ENCODE data around the gene SPRTN. TPM values are rescaled to one million over a fixed set of nuclear protein-coding genes. Genes with fewer than 3 reads are reported as not detected.

Gene SPRTN
- total and polyA plus RNA-seq, 2 experiments from 2014 or later, result 9.1 to 25.0 TPM

GRCh38 chr1:231334952-231335351 lies 3.1 kb upstream of the SPRTN start (continued):
- no peak for TF ChIP-seq ZNF462 (CRISPR knock-in tag; IDR thresholded peaks at IDR 0.05)

DNA sequence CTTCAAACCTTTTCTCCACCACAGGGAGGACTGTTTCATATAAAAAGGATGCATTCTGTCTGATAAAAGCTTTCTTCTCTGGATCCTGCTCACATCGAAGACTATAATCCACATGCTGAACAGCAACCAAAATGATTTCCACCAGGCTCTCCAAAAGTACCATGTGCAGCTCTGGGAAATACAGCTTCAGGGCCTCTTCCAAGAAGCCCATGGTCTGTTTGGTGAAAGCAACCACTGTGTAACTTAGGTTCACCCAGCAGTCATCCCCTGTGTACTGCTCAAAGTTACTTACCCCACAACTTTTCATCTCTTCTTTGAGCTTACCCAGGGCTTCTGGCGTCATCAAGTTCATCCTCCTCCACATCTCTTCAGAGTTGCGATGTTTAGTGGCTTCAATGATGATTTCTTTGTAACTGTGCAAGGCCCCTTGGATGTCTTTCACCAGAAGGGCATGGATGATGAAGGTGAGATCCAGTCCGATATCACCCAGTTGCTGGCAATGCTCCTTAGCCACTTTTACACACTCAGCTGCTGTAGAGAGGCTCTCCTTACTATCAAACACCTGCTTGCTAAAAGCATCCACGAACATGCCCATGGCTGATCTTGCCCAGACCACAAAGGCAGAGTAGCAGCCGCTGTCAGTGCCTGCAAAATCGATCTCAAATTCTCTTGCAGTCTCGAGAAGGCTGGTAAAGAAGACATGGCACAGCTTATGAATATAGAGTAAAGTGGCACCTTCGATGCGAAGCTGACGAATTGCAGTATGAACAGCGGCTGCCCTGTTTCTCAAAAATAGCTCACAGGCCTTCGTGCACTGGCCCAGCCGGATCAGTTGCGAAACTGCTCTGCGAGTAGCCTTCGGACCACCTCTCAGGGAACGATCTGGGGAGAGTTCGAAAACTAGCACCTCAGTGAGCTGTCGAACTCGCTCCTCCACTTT lies 2.2 kb upstream of the SPRTN start:
- Histone ChIP-seq H3K4me1 (ENCODE audit: insufficient read depth) (peaks cover 35% of the 10 kb centered on the region), H3K9me2 (ENCODE audit: insufficient read depth) (no peaks in the 10 kb centered on the region), H3F3A (replicated peaks; ENCODE audit: low read depth) (no peaks in the 10 kb centered on the region), H3K4me2 (peak overlapping the region; percentile 86), H3K4me3 (peak overlapping the region; percentile 90), H2AFZ (no peak overlapping the region), H3K79me2 (replicated peaks; ENCODE audit: insufficient read depth) (peaks cover 74% of the 10 kb centered on the region), H3K27ac (ENCODE audit: low read depth) (no peak overlapping the region), H3K27me3 (ENCODE audit: insufficient read depth) (no peaks in the 10 kb centered on the region), H4K20me1 (replicated peaks; ENCODE audit: insufficient read depth) (peaks cover 8% of the 10 kb centered on the region; the same call in 1 of the 2 replicates), H3K36me3 (ENCODE audit: insufficient read depth) (no peaks in the 10 kb centered on the region; the same call in 1 of the 2 replicates)
- DNase-seq (ENCODE audit: low spot score) (no peak), ATAC-seq (no peak)
- peaks cover 34% of the 10 kb centered on the region for H3K4me1 Mint-ChIP-seq
- no peak overlapping the region for H3K27ac Mint-ChIP-seq
- peak overlapping the region; percentile 98 for H3K4me3 Mint-ChIP-seq
- peaks cover 2% of the 10 kb centered on the region; the same call in 1 of the 3 replicates for H3K9me3 Mint-ChIP-seq
- peaks cover 16% of the 10 kb centered on the region for H3K27me3 Mint-ChIP-seq (ENCODE audit: insufficient read depth, low read depth, poor library complexity)
- H3K36me3 Mint-ChIP-seq (ENCODE audit: low read depth), result peaks cover 25% of the 10 kb centered on the region
- TF ChIP-seq CREB1 (CRISPR knock-in tag; IDR thresholded peaks at IDR 0.05; ENCODE audit: low read depth) (no peak), EZH2 (IDR thresholded peaks at IDR 0.05; ENCODE audit: low read depth, unreplicated experiment) (no peak), JUNB (IDR thresholded peaks at IDR 0.05; ENCODE audit: unreplicated experiment) (no peak), POLR2AphosphoS5 (IDR thresholded peaks at IDR 0.05; ENCODE audit: low read depth) (no peak), ZNF462 (CRISPR knock-in tag; IDR thresholded peaks at IDR 0.05) (no peak), NANOG (IDR thresholded peaks at IDR 0.05; ENCODE audit: borderline replicate concordance) (no peak)
